GM19023 (cell line): ENCODE data around the gene SPTB.

Experiments
- ATAC-seq: cut with Tn5 transposase; IDR thresholded peaks from one replicate; pipeline ENCODE4 v1.9.1; 2021; ENCODE audit warnings: mild to moderate bottlenecking, moderate library complexity; ENCODE audit not compliant: unreplicated experiment

SPTB gene

DNA sequence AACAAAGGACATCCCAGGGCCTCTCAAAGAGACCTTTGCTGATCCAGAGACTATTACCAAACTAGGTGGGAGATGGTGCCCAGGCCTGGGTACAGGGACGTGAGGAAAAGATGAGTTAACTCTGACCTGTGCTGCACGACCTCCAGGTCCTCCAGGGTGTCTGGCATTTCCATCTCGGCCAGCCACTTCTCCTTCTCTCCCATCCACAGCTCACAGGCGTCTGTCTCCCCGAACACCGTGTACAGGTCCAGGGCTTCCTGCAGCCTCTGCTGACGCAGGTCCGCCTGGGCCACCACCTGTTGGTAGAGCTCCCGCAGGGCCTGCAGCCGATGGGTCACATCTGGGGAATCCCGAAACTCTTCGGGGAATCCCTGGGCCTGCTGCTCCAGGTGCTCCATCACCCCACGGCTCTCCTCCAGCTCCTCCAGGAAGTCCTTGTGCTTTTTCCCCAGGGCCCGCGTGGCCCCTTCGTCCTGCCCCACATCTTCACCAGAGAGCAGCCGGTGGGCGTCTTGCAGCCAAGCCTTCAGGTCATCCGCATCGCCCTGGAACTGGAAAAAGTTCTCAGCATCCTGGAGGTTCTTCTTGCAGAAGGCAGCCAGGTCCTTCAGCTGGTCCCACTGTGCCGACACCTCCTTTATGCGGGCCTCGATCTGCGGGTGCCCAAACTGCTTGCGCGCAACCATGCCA, 86.7 kb downstream of the SPTB start:
- no peak for ATAC-seq

DNA sequence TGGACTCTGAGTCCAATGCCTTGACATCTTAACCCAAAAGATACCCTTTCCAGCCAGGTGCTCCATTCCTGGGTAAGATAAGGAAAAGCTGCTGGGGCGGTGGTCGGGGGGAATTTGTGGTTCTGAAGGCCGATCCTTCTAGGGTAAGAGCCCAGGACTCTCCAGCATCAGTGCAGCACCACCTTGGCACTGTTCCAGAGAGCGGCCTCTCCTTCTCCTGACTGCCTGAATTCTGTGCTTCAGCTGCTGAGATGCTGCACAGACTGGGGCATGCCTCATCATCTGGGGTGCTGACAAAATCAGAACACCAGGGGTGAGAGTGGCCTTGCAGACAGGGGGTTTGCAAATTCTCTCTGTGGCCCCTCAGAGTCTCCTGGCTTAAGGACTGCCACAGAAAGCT, 87.5 kb downstream of the SPTB start:
- no peak for ATAC-seq

DNA sequence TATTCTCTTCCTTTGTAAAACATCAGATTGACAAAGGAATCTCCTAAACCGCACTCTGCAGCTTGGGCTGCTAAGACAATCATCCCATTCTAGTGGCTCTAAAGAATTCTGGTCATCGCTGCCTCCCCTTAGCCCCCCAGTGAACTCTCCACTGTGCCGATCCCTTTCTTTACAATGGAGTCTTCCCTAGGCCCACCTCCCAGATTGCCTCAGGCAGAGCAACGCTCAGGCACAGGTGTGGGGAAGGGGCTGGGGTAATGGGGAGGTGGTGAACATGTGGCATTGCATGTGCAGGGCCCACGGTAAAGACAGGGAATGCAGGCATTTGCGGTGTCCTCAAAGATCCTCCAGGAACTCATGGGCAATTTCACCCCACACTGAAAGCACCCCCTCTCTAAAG, 89.2 kb downstream of the SPTB start:
- ATAC-seq: no peak

DNA sequence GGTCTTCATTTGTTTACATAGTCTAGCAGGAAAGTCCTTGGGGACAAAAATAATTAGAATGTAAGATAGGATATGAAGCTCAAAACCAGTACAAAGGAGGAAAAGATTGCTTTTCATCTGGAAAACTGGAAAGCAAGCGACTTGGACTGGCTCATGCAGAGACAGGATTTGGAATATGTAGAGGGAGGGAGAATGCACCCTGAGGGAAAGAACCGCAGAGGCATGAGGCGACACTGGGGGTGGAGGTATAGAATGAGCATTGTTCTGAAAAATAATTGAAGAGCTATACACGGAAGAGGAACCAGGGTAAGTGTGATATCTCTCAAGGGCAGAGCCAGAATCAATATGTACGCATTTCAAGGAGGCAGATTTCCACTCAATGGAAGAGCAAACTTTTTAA, 90.0 kb downstream of the SPTB start:
- no peak for ATAC-seq

DNA sequence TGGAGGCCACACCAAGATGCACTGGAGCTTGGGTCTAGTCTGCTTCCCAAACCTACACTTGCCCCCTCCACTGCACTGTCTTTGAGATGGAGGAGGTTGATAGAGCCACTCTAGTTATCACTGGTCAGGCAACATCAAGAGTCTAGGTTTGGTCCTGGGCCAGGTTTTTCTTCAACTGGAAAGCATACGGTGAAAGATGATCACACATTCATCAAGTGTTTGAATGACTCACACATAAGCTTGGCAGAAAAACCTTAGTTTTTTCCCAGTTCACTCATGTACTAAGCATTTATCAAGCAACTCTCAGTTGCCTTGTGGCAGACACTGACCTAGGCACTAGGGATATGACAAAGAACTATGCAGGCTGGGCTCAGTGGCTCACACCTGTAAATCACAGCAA, 91.0 kb downstream of the SPTB start:
- ATAC-seq: no peak

DNA sequence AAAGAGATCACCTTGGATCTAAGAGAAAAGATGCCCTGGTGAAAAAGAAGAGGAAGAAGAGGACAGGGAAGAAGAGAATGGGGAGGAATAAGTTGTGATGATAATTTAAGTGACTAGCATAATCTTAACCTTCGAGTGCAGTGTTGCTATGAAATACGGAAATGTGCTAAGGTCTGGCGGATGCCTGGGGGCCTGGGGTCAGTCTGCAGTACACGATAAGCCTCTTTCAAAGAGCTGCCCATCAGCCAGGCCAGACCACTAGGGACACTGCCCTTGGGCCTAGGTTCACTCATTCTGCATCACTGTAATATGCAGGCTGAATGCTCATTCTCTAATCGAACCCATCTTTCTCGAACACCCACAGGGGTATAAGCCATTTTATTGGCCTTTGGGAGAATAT, 92.1 kb downstream of the SPTB start:
- no peak for ATAC-seq

DNA sequence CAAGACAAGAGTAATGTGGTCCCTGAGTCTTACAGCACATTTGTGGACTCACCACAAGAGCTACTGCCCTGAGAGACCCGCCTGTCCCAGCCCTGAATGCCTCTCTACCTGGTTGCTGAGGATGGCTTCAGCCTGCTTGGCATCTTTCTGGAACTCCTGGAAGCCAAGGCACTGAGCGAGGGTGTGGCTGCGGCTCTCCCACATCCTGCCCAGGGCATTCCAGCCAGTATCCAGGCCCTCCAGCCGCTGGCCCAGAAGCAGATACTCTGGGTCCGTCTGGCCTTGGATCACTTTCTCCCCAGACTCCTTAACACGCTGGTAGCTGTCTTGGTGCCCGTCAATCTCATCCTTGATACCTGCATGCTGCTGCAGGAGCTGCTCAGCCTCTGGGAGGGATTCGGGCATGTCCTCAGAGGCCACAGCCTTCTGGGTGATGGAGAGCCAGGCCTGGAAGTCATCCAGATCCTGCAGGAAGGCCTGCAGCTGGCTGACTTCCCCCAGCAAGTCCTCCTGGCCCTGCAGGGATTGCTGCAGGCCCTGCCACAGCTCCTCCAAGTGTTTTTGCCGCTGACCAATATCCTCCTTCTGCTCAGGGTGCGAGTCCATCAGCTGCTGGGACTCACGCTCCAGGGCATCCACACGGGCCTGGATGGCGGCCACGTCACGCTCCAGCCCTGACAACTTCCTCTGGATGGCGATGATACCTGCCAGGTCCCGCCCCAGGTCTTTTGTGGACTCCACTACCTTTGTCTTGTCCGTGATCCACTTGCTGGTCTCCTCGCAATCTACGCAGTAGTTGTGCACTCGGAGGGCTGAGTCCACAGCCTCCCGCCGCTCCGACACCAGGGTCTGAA, 93.2 kb downstream of the SPTB start:
- no peak for ATAC-seq

DNA sequence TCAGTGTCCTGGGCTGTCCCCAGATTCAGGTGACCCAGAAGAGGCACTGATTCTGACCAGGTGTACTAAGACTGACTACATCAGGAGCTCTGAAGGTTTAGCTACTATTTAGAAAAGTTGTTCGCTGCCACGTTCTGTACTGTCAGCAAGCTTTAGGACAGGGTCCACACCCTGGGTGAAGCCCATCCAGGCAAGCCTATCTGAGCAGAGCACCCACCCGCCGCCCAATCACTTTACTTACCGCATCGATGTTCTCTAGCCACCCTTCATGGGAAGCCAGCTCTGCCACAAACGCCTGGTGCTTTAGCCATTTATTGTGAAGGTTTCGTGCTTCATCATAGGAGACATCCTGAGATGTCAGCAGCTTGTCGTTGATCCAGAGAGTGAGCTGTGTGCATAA, 95.7 kb downstream of the SPTB start:
- ATAC-seq: no peak

DNA sequence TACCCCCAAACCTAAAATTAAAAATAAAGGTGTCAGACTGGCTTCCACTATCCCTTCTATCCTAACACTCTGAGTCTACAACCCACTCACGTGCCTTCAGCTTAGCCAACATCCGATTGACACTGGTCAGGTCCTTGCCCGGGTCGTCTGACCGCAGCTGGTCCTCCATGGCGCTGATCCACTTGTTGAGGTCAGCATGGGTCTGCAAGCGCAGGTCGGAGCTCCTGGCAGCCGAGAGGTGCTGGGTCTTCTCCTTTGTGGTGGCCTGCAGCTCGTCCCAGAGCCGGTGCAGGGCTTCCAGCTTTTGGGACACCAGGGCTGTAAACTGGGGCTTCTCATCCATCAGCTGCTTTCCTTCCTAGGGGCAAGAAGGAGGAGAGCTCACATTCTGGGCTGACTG, 97.5 kb downstream of the SPTB start:
- ATAC-seq: no peak

DNA sequence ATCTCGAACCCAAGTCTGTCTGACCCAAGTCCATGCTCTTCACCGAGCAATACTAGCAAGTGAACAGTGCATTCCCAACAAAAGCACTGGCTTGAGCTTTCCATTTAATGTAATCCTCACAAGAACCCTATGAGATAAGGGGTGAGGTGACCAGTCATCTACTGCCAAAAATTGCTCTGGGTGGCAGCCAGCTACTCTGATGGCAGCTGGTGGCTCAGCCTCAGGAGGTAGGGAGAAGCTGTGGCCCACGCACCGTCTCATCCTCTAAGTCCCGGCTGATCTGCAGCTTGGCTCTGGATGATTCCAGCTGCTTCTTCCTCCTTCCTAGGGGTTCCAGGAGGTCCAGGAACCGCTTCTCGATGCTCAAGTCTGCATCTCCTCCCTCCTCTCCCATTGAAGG, 100.2 kb downstream of the SPTB start:
- no peak for ATAC-seq

DNA sequence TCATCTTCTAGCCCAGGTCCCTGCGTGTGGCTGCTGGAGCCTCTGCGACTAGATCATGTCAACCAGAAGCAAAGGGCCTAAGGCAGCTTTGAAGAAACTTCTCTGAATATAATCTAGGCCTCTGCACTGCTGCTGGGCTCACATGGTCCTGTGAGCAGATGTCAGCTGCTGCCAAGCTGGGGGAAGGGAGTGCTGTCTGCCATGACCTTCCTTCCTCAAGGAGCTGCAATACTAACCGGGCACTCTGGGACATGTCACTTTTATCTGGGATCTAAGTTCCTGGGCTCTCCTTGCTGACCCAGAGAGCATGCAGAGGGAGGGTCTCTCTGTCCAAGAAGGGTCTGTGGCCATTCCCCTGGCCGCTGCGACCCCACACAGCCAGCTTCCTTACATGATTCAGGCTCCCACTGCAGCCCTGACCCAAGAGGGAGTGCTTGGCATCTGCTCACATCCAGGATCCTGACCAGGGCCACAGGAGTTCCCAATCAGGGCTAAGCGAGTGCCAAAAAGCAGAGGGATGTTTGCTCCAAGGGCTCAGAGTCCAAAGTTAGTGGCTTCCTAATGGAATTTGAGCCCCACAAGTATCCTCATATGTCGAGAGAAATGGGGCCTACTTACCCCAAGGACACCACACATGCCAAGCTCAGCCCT, 101.5 kb downstream of the SPTB start:
- no peak for ATAC-seq

DNA sequence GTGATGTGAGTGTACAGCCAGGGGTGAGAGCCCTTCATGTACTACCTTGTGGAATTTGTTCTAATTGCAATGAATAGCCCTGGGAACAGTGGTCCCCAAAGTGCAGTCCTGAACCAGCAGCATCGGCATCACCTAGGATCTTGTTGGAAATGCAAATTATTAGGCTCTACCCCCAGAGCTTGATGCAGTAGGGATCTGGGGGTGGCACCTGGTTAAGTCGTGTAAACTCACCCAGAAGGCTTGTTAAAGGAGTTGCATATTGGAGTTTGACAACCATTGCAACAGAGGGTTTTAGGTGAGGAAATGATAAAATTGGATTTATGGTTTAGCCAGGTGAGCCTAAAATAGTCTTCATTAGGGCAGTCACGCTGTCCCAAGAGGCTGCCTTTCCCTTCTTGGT, 102.2 kb downstream of the SPTB start:
- no peak for ATAC-seq

DNA sequence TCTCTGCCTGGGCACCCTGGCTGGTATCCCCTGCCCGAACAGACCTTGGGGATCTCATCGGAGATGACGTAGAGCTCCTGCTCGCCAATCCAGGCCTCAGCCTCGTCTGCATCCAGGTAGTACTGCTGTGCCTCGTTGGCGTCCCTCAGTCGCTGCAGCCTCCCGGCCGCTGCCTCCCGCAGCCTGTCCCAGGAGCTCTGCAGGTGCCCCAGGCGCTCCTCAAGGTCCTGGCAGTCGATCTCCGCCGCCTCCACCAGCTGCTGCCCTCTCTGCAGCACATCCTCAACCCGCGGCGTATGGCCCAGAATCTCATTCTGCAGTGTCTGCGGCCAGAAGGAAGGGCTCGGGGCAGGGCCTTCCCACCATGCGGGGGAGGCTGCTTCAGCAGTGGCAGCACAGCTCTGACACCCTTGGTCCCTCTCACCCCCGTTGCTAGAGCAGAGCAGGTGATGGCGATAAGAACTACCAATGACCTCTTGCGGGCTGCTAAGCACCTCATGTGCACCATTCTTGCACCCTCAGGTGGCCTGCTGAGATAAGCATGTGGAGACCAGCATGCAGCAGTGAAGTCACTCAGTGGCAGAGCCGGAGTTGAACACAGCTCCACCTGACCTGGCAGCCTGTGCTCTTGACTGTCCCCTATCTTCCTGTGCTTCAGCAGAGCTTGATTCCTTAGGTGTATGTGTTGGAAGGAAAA, 104.5 kb downstream of the SPTB start:
- ATAC-seq: no peak

DNA sequence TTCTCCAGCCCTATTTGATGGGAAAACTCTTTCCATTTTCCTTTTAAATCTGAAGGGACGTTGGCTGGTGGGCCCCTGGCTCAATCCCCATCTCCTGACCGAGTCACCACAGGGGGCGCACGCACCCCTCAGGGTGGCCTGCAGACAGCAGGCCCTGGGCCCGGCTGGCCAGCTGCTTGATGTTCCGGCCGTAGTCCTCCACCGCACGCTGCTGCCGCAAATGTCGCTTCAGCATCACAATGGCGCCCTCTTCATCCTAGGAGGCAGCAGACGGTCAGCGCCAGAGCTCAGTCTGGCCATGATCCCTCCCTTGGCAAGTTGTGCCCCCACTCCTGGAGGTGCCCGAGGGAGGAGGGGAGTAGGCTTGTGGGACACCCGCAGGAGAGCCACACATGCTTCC, 105.4 kb downstream of the SPTB start:
- no peak for ATAC-seq

DNA sequence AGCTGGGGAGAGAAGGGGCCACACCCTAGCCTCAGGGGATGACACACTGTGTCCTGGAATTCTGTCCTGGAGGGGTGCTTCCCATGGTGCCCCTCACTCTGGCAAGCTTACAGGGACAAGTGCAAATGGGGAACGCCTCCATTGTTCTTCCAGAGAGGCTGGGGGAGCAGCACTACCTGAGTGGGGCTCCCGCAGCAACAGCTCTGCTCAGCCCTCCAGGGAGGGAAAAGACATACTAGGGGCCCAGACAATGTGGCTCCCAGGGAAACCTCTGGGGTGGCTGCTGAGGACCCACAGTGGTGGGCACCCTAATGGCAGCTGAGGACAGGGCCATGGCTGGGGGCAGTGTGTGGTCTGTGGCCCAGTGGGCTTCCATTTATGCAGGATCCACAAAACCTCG, 106.1 kb downstream of the SPTB start:
- ATAC-seq: no peak

DNA sequence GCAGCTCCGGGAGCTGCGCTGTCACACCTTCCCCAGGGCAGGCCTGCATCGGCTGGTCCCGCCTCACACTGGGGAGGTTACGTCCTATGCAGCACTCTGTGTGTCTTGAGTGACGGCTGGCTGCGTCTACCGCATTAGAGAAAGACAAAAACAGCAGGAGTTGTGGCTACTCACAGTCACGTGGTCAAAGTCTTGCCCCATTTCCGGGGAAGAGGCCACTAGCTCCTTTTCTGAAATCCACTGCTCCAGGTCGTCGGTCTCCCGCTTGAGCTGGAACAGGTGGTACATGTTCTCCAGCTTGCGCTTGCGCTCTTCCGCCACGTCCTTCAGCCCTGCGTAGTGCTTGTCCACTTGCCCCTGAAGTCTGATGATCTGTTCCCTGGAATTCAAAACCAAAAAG, 106.7 kb downstream of the SPTB start:
- no peak for ATAC-seq

DNA sequence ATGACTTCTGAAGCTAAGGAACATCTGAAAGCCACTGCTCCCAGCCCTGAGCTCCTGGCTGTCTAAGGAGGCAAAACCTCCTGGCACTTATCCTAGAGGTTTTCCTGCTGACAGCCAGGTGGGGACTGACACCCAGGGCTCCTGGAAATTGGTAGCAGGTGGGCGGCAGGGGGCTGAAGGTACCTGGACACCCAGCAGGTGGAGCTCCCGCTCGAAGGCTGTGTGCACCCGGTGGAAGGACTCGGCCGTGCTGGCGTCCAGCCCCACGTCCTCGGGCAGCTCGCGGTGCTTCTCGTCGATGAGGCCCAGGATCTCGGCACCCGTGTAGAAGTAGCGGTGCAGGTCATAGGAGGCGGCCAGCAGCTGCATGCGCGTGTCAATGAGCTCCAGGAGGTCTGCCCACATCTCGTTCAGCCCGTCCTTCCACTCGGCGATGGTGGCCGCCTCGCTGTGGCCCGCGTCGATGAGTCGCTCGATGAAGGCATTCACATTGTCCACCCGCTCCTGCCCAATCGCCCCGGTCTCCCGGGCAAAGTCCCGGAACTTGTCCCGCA, 107.2 kb downstream of the SPTB start:
- ATAC-seq: no peak

DNA sequence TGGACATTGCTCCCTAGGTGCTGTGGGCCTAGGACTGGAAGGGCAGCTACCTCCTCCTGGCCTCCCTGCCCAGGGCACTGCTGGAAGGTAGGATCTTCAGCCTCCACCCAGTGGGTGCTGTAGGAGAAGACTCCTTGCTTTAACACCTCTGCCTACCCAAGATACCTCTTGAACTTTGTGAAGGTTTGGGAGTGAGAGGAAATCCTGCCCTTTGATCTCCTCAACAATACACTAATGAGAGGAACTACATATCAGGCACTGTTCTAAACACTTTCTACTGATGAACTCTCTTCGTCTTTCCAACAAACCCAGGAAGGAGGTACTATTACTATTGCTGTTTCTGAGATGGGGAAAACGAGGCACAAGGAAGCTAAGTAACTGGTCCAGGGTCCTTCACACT, 108.5 kb downstream of the SPTB start:
- no peak for ATAC-seq

DNA sequence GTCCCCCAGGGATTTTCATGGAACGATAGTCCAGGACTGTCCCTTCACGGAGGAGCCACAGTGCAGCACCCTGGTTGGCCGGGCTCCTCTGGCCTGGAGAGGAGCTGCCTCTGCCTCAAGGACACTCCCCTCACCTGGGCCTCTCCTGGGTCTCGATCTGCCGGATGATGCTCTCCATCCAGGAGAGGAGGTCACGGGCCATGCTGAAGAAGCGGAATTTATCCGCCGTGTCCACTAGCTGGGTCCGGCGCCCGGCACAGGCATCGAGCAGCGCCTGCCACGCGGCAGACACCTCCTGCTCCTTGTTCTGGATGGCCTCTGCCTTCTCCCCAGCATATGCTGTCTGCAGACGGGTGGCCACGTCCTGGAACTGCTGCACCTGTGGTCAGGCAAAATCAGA, 109.0 kb downstream of the SPTB start:
- no peak for ATAC-seq

DNA sequence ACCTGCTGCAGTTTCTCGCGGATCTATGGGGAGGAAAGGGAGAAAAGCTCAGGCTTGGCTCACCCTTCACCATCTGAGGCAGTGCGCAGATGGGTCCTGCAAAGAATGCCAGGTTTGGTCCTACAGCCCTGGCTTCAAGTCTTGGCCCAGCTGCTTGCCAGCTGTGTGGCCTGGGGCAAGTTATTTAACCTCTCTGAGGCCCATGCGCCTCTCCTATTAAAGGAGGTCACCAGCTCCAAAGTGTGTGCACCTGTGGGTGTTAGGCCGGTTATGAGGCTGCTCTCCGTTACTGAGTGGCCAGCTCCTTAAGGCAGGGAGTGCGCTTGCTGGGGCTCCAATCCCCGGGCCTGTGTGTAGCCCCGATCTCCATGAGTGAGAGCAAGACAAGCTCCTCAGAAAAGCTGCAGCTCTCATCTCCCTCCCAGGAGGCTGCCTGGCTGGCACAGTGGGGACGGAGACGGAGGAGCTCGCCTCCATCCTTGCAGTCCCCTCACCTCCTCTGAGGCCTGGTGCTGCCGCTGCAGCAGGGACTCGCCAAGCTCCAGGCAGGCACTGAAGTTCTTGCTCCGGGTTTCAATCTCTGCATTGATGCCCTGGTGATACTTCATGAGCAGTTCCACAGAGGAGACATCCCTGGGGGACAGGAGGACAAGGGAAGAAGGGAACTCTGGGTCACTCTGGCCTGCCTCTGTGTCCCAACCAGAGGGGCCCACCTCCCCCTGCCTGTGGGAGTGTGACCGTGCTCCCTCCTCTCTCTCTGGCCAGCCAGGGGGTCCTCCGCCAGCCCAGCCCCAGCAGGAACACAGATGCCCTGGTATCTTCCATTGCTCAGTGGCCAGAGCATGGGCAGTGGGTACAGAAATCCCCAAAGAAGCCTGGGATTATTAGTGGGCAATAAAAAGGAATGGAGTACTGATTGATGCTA, 110.3 kb downstream of the SPTB start:
- no peak for ATAC-seq
